Mesothelial cell of epicardium (in vitro differentiated cells): ENCODE data around the gene CNOT6. TPM values are rescaled to one million over a fixed set of nuclear protein-coding genes. Genes with fewer than 3 reads are reported as not detected.
A peak's percentile ranks its signal among the peaks of the same experiment; 100 is the strongest.
"Not testable (repeated sequence)": the region's sequence is repeated elsewhere in the genome, so short reads cannot be mapped to it uniquely, and the experiment has no call there.

Experiments
- DNase-seq, 2 experiments: peaks; one replicate each; pipeline ENCODE4 v3.0.0; 2021; ENCODE audit warnings: low spot score in 2 of 2; ENCODE audit not compliant: unreplicated experiment in 2 of 2
- H3K27ac Mint-ChIP-seq: 2 replicates; pipeline ENCODE4 v1.8.0; 2021; ENCODE audit warnings: mixed read lengths
- H3K27me3 Mint-ChIP-seq: 2 replicates; pipeline ENCODE4 v1.8.0; 2021; ENCODE audit warnings: low read depth, mixed read lengths
- H3K36me3 Mint-ChIP-seq: 2 replicates; pipeline ENCODE4 v1.8.0; 2021; ENCODE audit warnings: mixed read lengths
- H3K4me1 Mint-ChIP-seq: 2 replicates; pipeline ENCODE4 v1.8.0; 2021; ENCODE audit warnings: mixed read lengths
- H3K4me3 Mint-ChIP-seq: 2 replicates; pipeline ENCODE4 v1.8.0; 2021; ENCODE audit warnings: mild to moderate bottlenecking, moderate library complexity, mixed read lengths
- H3K9me3 Mint-ChIP-seq: 2 replicates; pipeline ENCODE4 v1.8.0; 2021; ENCODE audit warnings: mixed read lengths
- CTCF ChIP-seq: fragments of 200-600 bp; sonication (generic); IDR thresholded peaks from one replicate; pipeline ENCODE4 v1.5.0; 2021; ENCODE audit warnings: antibody characterized with exemption; ENCODE audit not compliant: unreplicated experiment
- total RNA-seq: library from RNA; stranded (reverse); gene quantifications from 3 replicates; pipeline ENCODE4 v1.2.1, GENCODE V29; 2021

CNOT6 gene
- total RNA-seq, 1 donor from 2014 or later, result 53.7 TPM

- peak overlapping the region; percentile 26 for H3K27ac Mint-ChIP-seq
- H3K4me1 Mint-ChIP-seq, result peaks cover 33% of the 10 kb centered on the region
- H3K36me3 Mint-ChIP-seq, result peaks cover 6% of the 10 kb centered on the region
- no peak overlapping the region for H3K4me3 Mint-ChIP-seq
- no peaks in the 10 kb centered on the region for H3K9me3 Mint-ChIP-seq
- DNase-seq, result no peak
- H3K27me3 Mint-ChIP-seq, result no peaks in the 10 kb centered on the region
- no peak for TF ChIP-seq CTCF
Observed at GRCh38 chr5:180498378-180498777, 4.2 kb downstream of the CNOT6 start.

GRCh38 chr5:180499684-180500083 lies 5.5 kb downstream of the CNOT6 start:
- no peak for TF ChIP-seq CTCF
- peak overlapping the region; percentile 31 for H3K27ac Mint-ChIP-seq
- H3K9me3 Mint-ChIP-seq, result no peaks in the 10 kb centered on the region
- H3K27me3 Mint-ChIP-seq, result no peaks in the 10 kb centered on the region
- peaks cover 30% of the 10 kb centered on the region for H3K4me1 Mint-ChIP-seq
- peaks cover 10% of the 10 kb centered on the region for H3K36me3 Mint-ChIP-seq
- DNase-seq, result no peak
- no peak overlapping the region for H3K4me3 Mint-ChIP-seq

GRCh38 chr5:180500300-180500699 lies 6.1 kb downstream of the CNOT6 start:
- not testable (repeated sequence) for H3K9me3 Mint-ChIP-seq, DNase-seq, H3K27me3 Mint-ChIP-seq, H3K27ac Mint-ChIP-seq, H3K4me3 Mint-ChIP-seq
- Mint-ChIP-seq H3K4me1 (peaks cover 28% of the 10 kb centered on the region), H3K36me3 (peaks cover 10% of the 10 kb centered on the region)

- no peak for DNase-seq
- Mint-ChIP-seq H3K9me3 (peaks cover 4% of the 10 kb centered on the region), H3K27ac (peak overlapping the region; percentile 44), H3K36me3 (peaks cover 25% of the 10 kb centered on the region), H3K27me3 (no peaks in the 10 kb centered on the region), H3K4me1 (peaks cover 13% of the 10 kb centered on the region), H3K4me3 (no peak overlapping the region)
- TF ChIP-seq CTCF, result no peak
Observed at GRCh38 chr5:180507661-180508060, 13.5 kb downstream of the CNOT6 start.

GRCh38 chr5:180515294-180515693 lies 21.1 kb downstream of the CNOT6 start:
- H3K4me3 Mint-ChIP-seq, result no peak overlapping the region
- H3K27me3 Mint-ChIP-seq, result no peaks in the 10 kb centered on the region
- no peaks in the 10 kb centered on the region for H3K9me3 Mint-ChIP-seq
- H3K4me1 Mint-ChIP-seq, result peaks cover 4% of the 10 kb centered on the region
- TF ChIP-seq CTCF, result no peak
- H3K27ac Mint-ChIP-seq, result no peak overlapping the region
- DNase-seq, result no peak
- H3K36me3 Mint-ChIP-seq, result peaks cover 9% of the 10 kb centered on the region

DNA sequence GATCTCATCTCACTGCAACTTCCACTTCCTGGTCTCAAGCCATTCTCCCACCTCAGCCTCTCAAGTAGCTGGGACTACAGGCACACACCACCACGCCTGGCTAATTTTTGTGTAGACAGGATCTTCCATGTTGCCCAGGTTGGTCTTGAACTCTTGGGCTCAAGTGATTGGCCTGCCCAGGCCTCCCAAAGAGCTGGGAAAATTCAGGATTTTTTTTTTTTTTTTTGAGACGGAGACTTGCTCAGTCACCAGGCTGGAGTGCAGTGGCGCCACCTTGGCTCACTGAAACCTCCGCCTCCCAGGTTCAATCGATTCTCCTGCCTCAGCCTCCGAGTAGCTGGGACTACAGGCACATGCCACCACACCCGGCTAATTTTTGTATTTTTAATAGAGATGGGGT lies 21.8 kb downstream of the CNOT6 start:
- H3K36me3 Mint-ChIP-seq, H3K4me3 Mint-ChIP-seq, H3K9me3 Mint-ChIP-seq, H3K27me3 Mint-ChIP-seq, DNase-seq, H3K4me1 Mint-ChIP-seq, H3K27ac Mint-ChIP-seq: not testable (repeated sequence)

- no peak overlapping the region for H3K4me3 Mint-ChIP-seq
- H3K9me3 Mint-ChIP-seq, result no peaks in the 10 kb centered on the region
- no peak for DNase-seq
- no peaks in the 10 kb centered on the region for H3K27me3 Mint-ChIP-seq
- peak overlapping the region; percentile 30 for H3K27ac Mint-ChIP-seq
- peaks cover 8% of the 10 kb centered on the region for H3K4me1 Mint-ChIP-seq
- peaks cover 9% of the 10 kb centered on the region for H3K36me3 Mint-ChIP-seq
- no peak for TF ChIP-seq CTCF
Observed at GRCh38 chr5:180516440-180516839, 22.3 kb downstream of the CNOT6 start.
